GM12878 (cell line): ENCODE results near the gene FN3K. TPM values are rescaled to one million over a fixed set of nuclear protein-coding genes. Genes with fewer than 3 reads are reported as not detected.

Source experiments
- ASH2L ChIP-seq: fragments of 300-600, 200-600 bp; sonication (generic); IDR thresholded peaks from 2 replicates; pipeline ENCODE4 v1.6.1; 2017; ENCODE audit warnings: low read depth, mild to moderate bottlenecking, borderline replicate concordance
- BACH1 ChIP-seq: fragments of 450-650 bp; IDR thresholded peaks from 2 replicates; pipeline ENCODE4 v1.6.1; 2017; ENCODE audit warnings: mild to moderate bottlenecking, borderline replicate concordance
- CREB1 ChIP-seq: IDR thresholded peaks from 2 replicates; pipeline ENCODE4 v1.6.1; 2012; ENCODE audit warnings: low read depth, mild to moderate bottlenecking, inconsistent platforms
- CREM ChIP-seq: IDR thresholded peaks from 2 replicates; pipeline ENCODE4 v1.6.1; 2014; ENCODE audit warnings: antibody characterized with exemption, low read depth
- EP300 ChIP-seq, 2 experiments: fragments of 150-350 bp in 1 of 2; IDR thresholded peaks; 2 replicates each; pipeline ENCODE4 v1.6.1; 2011 to 2012; ENCODE audit warnings: low read depth in 2 of 2, low read length in 2 of 2, borderline replicate concordance in 1 of 2, improper control_type of control experiment in 1 of 2, inconsistent platforms in 1 of 2; ENCODE audit not compliant: control insufficient read depth in 1 of 2
- FOS ChIP-seq: IDR thresholded peaks from 3 replicates; pipeline ENCODE4 v1.6.1; 2011; ENCODE audit warnings: borderline replicate concordance; ENCODE audit not compliant: insufficient read length; ENCODE audit errors: extremely low read depth
- GABPA ChIP-seq: IDR thresholded peaks from 2 replicates; pipeline ENCODE4 v1.6.1; 2014; ENCODE audit warnings: antibody characterized with exemption, low read depth, mild to moderate bottlenecking, inconsistent platforms
- GATAD2B ChIP-seq: fragments of 450-650 bp; conservative IDR thresholded peaks from 2 replicates; pipeline ENCODE4 v1.6.1; 2017; ENCODE audit warnings: low read depth, mild to moderate bottlenecking, moderate library complexity
- IKZF1 ChIP-seq: fragments of 450-650 bp; conservative IDR thresholded peaks from 2 replicates; pipeline ENCODE4 v1.6.1; 2017; ENCODE audit warnings: antibody characterized with exemption, mild to moderate bottlenecking
- KAT2A ChIP-seq: conservative IDR thresholded peaks from 2 replicates; pipeline ENCODE4 v1.6.1; 2011; ENCODE audit warnings: low read depth, low read length; ENCODE audit not compliant: control insufficient read depth
- KDM1A ChIP-seq: fragments of 200-600 bp; sonication (generic); IDR thresholded peaks from 2 replicates; pipeline ENCODE4 v1.6.1; 2016; ENCODE audit warnings: borderline replicate concordance
- KLF5 ChIP-seq: fragments of 450-650 bp; IDR thresholded peaks from 2 replicates; pipeline ENCODE4 v1.6.1; 2014; ENCODE audit warnings: mild to moderate bottlenecking; ENCODE audit not compliant: partially characterized antibody
- NBN ChIP-seq: fragments of 450-650 bp; IDR thresholded peaks from 2 replicates; pipeline ENCODE4 v1.6.1; 2016
- NFYA ChIP-seq: IDR thresholded peaks from 2 replicates; pipeline ENCODE4 v1.6.1; 2011; ENCODE audit warnings: low read depth, mild to moderate bottlenecking, low read length, improper control_type of control experiment, borderline replicate concordance
- POLR2A ChIP-seq: IDR thresholded peaks from 2 replicates; pipeline ENCODE4 v1.6.1; 2011; ENCODE audit warnings: low read depth, mild to moderate bottlenecking, low read length
- RBBP5 ChIP-seq: fragments of 200-600 bp; sonication (generic); conservative IDR thresholded peaks from 2 replicates; pipeline ENCODE4 v1.6.1; 2016
- SMARCA5 ChIP-seq: fragments of 450-650 bp; IDR thresholded peaks from 2 replicates; pipeline ENCODE4 v1.6.1; 2017; ENCODE audit warnings: mild to moderate bottlenecking
- SMC3 ChIP-seq: IDR thresholded peaks from 2 replicates; pipeline ENCODE4 v1.6.1; 2011; ENCODE audit warnings: low read length, improper control_type of control experiment, borderline replicate concordance
- SREBF2 ChIP-seq: IDR thresholded peaks from 2 replicates; pipeline ENCODE4 v1.6.1; 2012; ENCODE audit warnings: mild to moderate bottlenecking, low read length
- STAT3 ChIP-seq: IDR thresholded peaks from 2 replicates; pipeline ENCODE4 v1.6.1; 2011; ENCODE audit warnings: low read depth, low read length, improper control_type of control experiment
- SUZ12 ChIP-seq: fragments of 200-600 bp; sonication (generic); IDR thresholded peaks from one replicate; pipeline ENCODE4 v1.6.1; 2018; ENCODE audit warnings: antibody characterized with exemption, mild to moderate bottlenecking; ENCODE audit not compliant: unreplicated experiment
- YY1 ChIP-seq: IDR thresholded peaks from 2 replicates; pipeline ENCODE4 v1.6.1; 2011; ENCODE audit warnings: low read depth, mild to moderate bottlenecking, low read length
- ZBED1 ChIP-seq: IDR thresholded peaks from 2 replicates; pipeline ENCODE4 v1.6.1; 2016; ENCODE audit warnings: borderline replicate concordance
- ZNF217 ChIP-seq: fragments of 450-650 bp; IDR thresholded peaks from 2 replicates; pipeline ENCODE4 v1.6.1; 2017; ENCODE audit warnings: antibody characterized with exemption, mild to moderate bottlenecking
- polyA plus RNA-seq, 11 experiments: library from polyadenylated mRNA; depleted of rRNA in 4 of 11; unstranded in 6 of 11; stranded (reverse) in 5 of 11; fragments of >200 nt; fragmentation: Nextera tagmentation in 4 of 11; fragmentation: Illumina TruSeq in 1 of 11; extraction: Ambion mirVana in 4 of 11; extraction: Trizol in 1 of 11; gene quantifications; 1 replicate in 1 of 11; 2 replicates in 10 of 11; pipeline versions ENCODE4 v1.2.1 to v1.2.3, GENCODE V29; 2011 to 2016; ENCODE audit warnings: inconsistent platforms in 2 of 11, missing spikeins in 2 of 11, low read depth in 1 of 11
- total RNA-seq, 4 experiments: library from RNA; depleted of rRNA in 3 of 4; stranded (reverse); fragments of >200 nt in 3 of 4; fragmentation: Illumina TruSeq in 1 of 4; extraction: Trizol in 1 of 4; gene quantifications; 2 replicates each; pipeline versions ENCODE4 v1.2.1 to v1.2.3, GENCODE V29; 2013 to 2021
- TF ChIP-seq, protein P1 (sequence below): IDR thresholded peaks from 2 replicates; pipeline ENCODE4 v1.6.1; 2012; ENCODE audit warnings: low read depth, low read length, improper control_type of control experiment
- TF ChIP-seq, protein P2 (sequence below): IDR thresholded peaks from 2 replicates; pipeline ENCODE4 v1.6.1; 2011; ENCODE audit warnings: borderline replicate concordance, low read depth, mild to moderate bottlenecking, moderate library complexity, low read length; ENCODE audit not compliant: insufficient read depth, poor library complexity, severe bottlenecking
- TF ChIP-seq, protein P3 (sequence below): fragments of 450-650 bp; IDR thresholded peaks from 2 replicates; pipeline ENCODE4 v1.6.1; 2014; ENCODE audit warnings: mild to moderate bottlenecking

FN3K gene
- total and polyA plus RNA-seq, 10 of the 15 experiments (the other 5 are each of a cell fraction or from before 2014, with no cell fraction given), result 0.08 to 0.51 (median 0.17) TPM; not detected in 7

DNA sequence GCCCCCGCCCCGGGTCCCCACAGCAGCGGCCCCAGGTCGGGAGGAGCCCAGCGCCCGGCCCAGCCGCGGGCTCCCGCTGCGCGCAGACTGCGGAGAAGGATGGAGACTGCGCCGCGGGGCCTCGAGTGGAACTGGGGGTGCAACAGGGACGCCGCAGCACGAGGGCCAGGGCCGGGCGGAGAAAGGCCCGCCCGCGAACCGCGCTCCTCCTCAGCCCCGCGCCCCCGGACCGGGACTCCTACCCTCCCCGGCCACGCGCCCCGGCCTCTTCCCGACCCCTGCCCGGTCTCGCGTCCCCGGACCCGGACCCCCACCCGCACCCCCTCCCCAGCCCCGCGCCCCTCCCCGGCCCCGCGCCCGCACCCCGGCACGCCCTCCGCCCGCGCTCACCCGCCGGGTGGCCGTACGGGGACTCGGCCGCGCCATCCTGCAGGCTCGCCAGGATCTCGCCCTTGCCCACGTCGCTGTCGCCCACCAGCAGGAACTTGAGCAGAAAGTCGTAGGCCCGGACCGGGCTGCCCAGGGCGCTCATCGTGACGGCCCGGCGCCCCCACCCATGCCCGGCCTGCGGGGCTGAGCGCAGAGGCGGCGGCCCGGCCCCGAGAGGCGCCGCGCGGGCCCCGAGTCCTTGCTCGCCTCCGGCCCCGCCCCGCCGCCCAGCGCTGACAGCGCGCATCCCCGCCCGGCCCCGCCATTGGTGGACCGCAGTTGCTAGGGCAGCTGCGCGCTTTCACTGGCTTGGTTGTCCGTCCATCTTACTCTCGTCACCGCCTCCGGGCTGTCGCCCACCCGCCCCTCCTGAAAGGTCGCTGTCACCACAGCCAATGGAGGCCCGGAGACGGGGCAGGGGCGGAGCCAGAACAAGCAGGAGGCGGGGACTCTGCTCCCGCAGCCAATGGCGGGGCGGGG, 37.1 kb upstream of the FN3K start, which contains the start of gene RAB40B (continued):
- TF ChIP-seq GABPA, result no peak
- TF ChIP-seq ZNF217, result no peak
- TF ChIP-seq, protein P1, sequence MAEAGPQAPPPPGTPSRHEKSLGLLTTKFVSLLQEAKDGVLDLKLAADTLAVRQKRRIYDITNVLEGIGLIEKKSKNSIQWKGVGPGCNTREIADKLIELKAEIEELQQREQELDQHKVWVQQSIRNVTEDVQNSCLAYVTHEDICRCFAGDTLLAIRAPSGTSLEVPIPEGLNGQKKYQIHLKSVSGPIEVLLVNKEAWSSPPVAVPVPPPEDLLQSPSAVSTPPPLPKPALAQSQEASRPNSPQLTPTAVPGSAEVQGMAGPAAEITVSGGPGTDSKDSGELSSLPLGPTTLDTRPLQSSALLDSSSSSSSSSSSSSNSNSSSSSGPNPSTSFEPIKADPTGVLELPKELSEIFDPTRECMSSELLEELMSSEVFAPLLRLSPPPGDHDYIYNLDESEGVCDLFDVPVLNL, result no peak
- TF ChIP-seq SMARCA5, result 0 out of 2 replicates have a peak, but pooled peaks have one; percentile 23
- TF ChIP-seq FOS, result peak; percentile 59
- no peak for TF ChIP-seq NBN
- no peak for TF ChIP-seq EP300 (IDR thresholded peaks at IDR 0.05; ENCODE audit: borderline replicate concordance in 1 of 2, control insufficient read depth in 1 of 2, low read depth in 2 of 2, low read length in 2 of 2)
- no peak for TF ChIP-seq STAT3
- TF ChIP-seq GATAD2B, result no peak
- no peak for TF ChIP-seq NFYA
- no peak for TF ChIP-seq SREBF2
- peak; percentile 54 for TF ChIP-seq POLR2A
- no peak for TF ChIP-seq KDM1A
- TF ChIP-seq YY1, result 0 out of 2 replicates have a peak, but pooled peaks have one; percentile 2
- no peak for TF ChIP-seq KAT2A
- TF ChIP-seq, protein P2, sequence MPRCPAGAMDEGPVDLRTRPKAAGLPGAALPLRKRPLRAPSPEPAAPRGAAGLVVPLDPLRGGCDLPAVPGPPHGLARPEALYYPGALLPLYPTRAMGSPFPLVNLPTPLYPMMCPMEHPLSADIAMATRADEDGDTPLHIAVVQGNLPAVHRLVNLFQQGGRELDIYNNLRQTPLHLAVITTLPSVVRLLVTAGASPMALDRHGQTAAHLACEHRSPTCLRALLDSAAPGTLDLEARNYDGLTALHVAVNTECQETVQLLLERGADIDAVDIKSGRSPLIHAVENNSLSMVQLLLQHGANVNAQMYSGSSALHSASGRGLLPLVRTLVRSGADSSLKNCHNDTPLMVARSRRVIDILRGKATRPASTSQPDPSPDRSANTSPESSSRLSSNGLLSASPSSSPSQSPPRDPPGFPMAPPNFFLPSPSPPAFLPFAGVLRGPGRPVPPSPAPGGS, result no peak
- TF ChIP-seq, protein P3, sequence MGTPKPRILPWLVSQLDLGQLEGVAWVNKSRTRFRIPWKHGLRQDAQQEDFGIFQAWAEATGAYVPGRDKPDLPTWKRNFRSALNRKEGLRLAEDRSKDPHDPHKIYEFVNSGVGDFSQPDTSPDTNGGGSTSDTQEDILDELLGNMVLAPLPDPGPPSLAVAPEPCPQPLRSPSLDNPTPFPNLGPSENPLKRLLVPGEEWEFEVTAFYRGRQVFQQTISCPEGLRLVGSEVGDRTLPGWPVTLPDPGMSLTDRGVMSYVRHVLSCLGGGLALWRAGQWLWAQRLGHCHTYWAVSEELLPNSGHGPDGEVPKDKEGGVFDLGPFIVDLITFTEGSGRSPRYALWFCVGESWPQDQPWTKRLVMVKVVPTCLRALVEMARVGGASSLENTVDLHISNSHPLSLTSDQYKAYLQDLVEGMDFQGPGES, result peak; percentile 90
- TF ChIP-seq ASH2L, result no peak
- TF ChIP-seq CREB1, result peak; percentile 90
- TF ChIP-seq IKZF1, result no peak
- no peak for TF ChIP-seq SMC3
- TF ChIP-seq BACH1, result peak; percentile 40; the same call in 1 of the 2 replicates
- TF ChIP-seq SUZ12, result no peak
- TF ChIP-seq KLF5, result no peak
- no peak for TF ChIP-seq ZBED1
- TF ChIP-seq RBBP5, result no peak
- peak; percentile 85 for TF ChIP-seq CREM
